Measurements from ENCODE around the gene IL4I1. TPM values are rescaled to one million over a fixed set of nuclear protein-coding genes. Genes with fewer than 3 reads are reported as not detected.

The IL4I1 gene
- total and polyA plus RNA-seq, 4 donors = 3.6 to 21.2 (median 3.8) TPM

GRCh38 chr19:49870309-49870901 is 26.3 kb downstream of the IL4I1 start:
- peaks cover 0 to 10% (median 4%) of the 10 kb centered on the region in 4 donors for H3K36me3 ChIP-seq (ENCODE audit: control insufficient read depth in 4 of 4, insufficient read depth in 4 of 4, low read length in 4 of 4)
- H3K4me1 ChIP-seq (ENCODE audit: control insufficient read depth in 5 of 5, insufficient read depth in 5 of 5, low read length in 5 of 5) = peaks cover 3 to 36% (median 15%) of the 10 kb centered on the region in 5 donors
- no peaks in the 10 kb centered on the region for H3K9me3 ChIP-seq (ENCODE audit: control insufficient read depth in 4 of 4, insufficient read depth in 3 of 4, low read length in 3 of 4)
- TF ChIP-seq CTCF (IDR thresholded peaks at IDR 0.05; ENCODE audit: control extremely low read depth, extremely low read depth) = no peak
- DNase-seq (peak in 1 of 3 donors; percentile 0), ATAC-seq (ENCODE audit: insufficient read depth, low FRiP score) (no peak)
- no peaks in the 10 kb centered on the region for H3K27me3 ChIP-seq (ENCODE audit: control insufficient read depth in 3 of 3, insufficient read depth in 3 of 3, low read length in 2 of 3)
- WGBS, 2 donors = 82 to 88% methylated on average over 14 to 15 of the region's 15 CpGs
- peak overlapping the region; percentile 75 to 88 for H3K27ac ChIP-seq (ENCODE audit: low read depth in 1 of 2, low read length in 1 of 2)
- peak overlapping the region; percentile 61 to 62 for H3K9ac ChIP-seq (ENCODE audit: insufficient read depth in 1 of 2, low read length in 2 of 2)
- peak overlapping the region; percentile 44 for H3K4me3 ChIP-seq

DNA sequence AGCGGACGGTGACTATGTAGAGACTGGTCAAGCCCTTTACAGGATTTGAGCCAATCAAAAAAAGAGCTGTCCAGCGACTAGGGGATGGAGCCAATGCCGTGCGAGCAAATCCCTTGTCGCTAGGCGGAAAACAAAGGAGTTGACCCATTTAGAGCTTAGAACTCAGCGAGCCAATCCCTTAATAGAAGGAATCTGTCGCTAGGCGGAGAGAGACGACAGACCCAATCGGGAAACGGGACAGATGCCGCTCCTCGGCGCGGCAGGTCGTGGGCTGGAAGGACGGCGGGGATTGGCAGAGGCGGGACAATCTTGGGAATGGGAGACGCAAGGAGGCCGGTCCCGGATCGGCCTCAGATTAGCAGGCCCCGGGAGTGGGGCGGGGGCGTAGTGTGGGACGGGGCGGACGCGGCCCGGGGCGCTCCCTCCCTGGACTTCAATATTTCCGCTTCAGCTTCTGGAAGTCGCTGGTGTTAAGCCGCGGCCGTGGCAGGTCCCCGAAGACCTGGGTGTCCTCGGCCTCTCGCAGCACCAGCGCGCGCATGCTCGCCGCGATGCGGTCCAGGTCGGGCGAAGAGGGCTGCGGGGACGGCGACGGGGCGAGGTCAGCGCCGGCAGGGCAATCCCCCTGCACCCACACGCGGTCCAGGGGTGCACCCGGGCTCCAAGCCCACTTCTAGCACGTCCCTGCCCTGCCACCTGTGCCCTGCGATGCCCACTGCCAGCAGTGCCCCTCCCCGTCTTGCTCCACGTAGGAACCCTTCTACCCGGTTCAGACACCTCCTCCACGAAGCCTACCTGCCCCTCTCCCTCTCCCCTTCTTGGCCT is 27.0 kb downstream of the IL4I1 start:
- H3K9ac ChIP-seq (ENCODE audit: insufficient read depth in 1 of 2, low read length in 2 of 2) = peak overlapping the region; percentile 61 to 62
- no peak for TF ChIP-seq CTCF (IDR thresholded peaks at IDR 0.05; ENCODE audit: control extremely low read depth, extremely low read depth)
- H3K9me3 ChIP-seq (ENCODE audit: control insufficient read depth in 4 of 4, insufficient read depth in 3 of 4, low read length in 3 of 4) = no peaks in the 10 kb centered on the region
- 0 to 1% methylated on average over 56 to 67 of the region's 67 CpGs for WGBS, 2 donors
- ATAC-seq (ENCODE audit: insufficient read depth, low FRiP score) (peak; percentile 84), DNase-seq (peak; percentile 99 to 100 (median 100))
- peaks cover 3 to 39% (median 16%) of the 10 kb centered on the region in 5 donors for H3K4me1 ChIP-seq (ENCODE audit: control insufficient read depth in 5 of 5, insufficient read depth in 5 of 5, low read length in 5 of 5)
- peak overlapping the region; percentile 44 for H3K4me3 ChIP-seq
- H3K36me3 ChIP-seq (ENCODE audit: control insufficient read depth in 4 of 4, insufficient read depth in 4 of 4, low read length in 4 of 4) = peaks cover 0 to 10% (median 8%) of the 10 kb centered on the region in 4 donors
- H3K27me3 ChIP-seq (ENCODE audit: control insufficient read depth in 3 of 3, insufficient read depth in 3 of 3, low read length in 2 of 3) = no peaks in the 10 kb centered on the region
- peak overlapping the region; percentile 75 to 88 for H3K27ac ChIP-seq (ENCODE audit: low read depth in 1 of 2, low read length in 1 of 2)

- Histone ChIP-seq H3K9me3 (ENCODE audit: control insufficient read depth in 4 of 4, insufficient read depth in 3 of 4, low read length in 3 of 4) (no peaks in the 10 kb centered on the region), H3K4me3 (no peak overlapping the region), H3K9ac (ENCODE audit: insufficient read depth in 1 of 2, low read length in 2 of 2) (peak overlapping the region in 1 of 2 donors; percentile 85), H3K36me3 (ENCODE audit: control insufficient read depth in 4 of 4, insufficient read depth in 4 of 4, low read length in 4 of 4) (peaks cover 0 to 16% (median 12%) of the 10 kb centered on the region in 4 donors), H3K27me3 (ENCODE audit: control insufficient read depth in 3 of 3, insufficient read depth in 3 of 3, low read length in 2 of 3) (no peaks in the 10 kb centered on the region), H3K4me1 (ENCODE audit: control insufficient read depth in 5 of 5, insufficient read depth in 5 of 5, low read length in 5 of 5) (peaks cover 3 to 39% (median 14%) of the 10 kb centered on the region in 5 donors), H3K27ac (ENCODE audit: low read depth in 1 of 2, low read length in 1 of 2) (peak overlapping the region; percentile 65 to 91)
- no peak for TF ChIP-seq CTCF (IDR thresholded peaks at IDR 0.05; ENCODE audit: control extremely low read depth, extremely low read depth)
- no peak for DNase-seq
- 2 to 3% methylated on average over 15 of the region's 15 CpGs for WGBS, 2 donors
- no peak for ATAC-seq (ENCODE audit: insufficient read depth, low FRiP score)
These were observed 27.6 kb downstream of the IL4I1 start for GRCh38 chr19:49869009-49869483.
